IMR-90 (cell line): ENCODE results near the gene DYSF. TPM values are rescaled to one million over a fixed set of nuclear protein-coding genes. Genes with fewer than 3 reads are reported as not detected.

Source experiments
- ATAC-seq: fragments of 200-7000 bp; cut with Tn5 transposase; 2 replicates; pipeline ENCODE4 v1.9.1; 2020; ENCODE audit warnings: low read depth, mild to moderate bottlenecking, moderate library complexity
- BruUV-seq: library from RNA; stranded (reverse); fragments of 400-500 nt; replicated peaks from 2 replicates; lab custom pipeline; 2021; lab: Mats Ljungman, UMichigan
- CTCF ChIA-PET: fragments of 300-600 bp; formaldehyde crosslinking; extraction: SDS; loops from one replicate; lab custom pipeline; 2021; ENCODE audit warnings: antibody characterized with exemption; lab: Yijun Ruan, JAX
- POLR2A ChIA-PET: fragments of 300-600 bp; sonication (Branson Sonifier 250); formaldehyde crosslinking; loops from one replicate; lab custom pipeline; 2022; ENCODE audit warnings: antibody characterized with exemption; ENCODE audit not compliant: unreplicated experiment; lab: Charles Lee
- DNase-seq: peaks from one replicate; pipeline ENCODE4 v3.0.0; 2013
- H2AFZ ChIP-seq: replicated peaks from 2 replicates; pipeline ENCODE3; 2013; ENCODE audit warnings: low read length, mild to moderate bottlenecking; ENCODE audit not compliant: poor library complexity
- H2AK5ac ChIP-seq: 2 replicates; pipeline ENCODE4 v1.6.1; 2013; ENCODE audit warnings: low read depth, low read length, inconsistent platforms
- H2AK9ac ChIP-seq: replicated peaks from 2 replicates; pipeline ENCODE3; 2013; ENCODE audit warnings: mild to moderate bottlenecking, low read depth, low read length, moderate library complexity; ENCODE audit not compliant: poor library complexity
- H2BK120ac ChIP-seq: 2 replicates; pipeline ENCODE4 v1.6.1; 2013; ENCODE audit warnings: low read depth, low read length, inconsistent platforms
- H2BK15ac ChIP-seq: 3 replicates; pipeline ENCODE4 v1.6.1; 2013; ENCODE audit warnings: low read depth, low read length, inconsistent platforms
- H2BK20ac ChIP-seq: 2 replicates; pipeline ENCODE4 v1.6.1; 2013; ENCODE audit warnings: low read depth, mild to moderate bottlenecking, inconsistent platforms, low read length, moderate library complexity
- H2BK5ac ChIP-seq: 2 replicates; pipeline ENCODE4 v1.6.1; 2013; ENCODE audit warnings: mild to moderate bottlenecking, low read depth, low read length, inconsistent platforms; ENCODE audit not compliant: poor library complexity, severe bottlenecking
- H3K14ac ChIP-seq: replicated peaks from 2 replicates; pipeline ENCODE4 v1.6.1; 2013; ENCODE audit warnings: low read depth, low read length, inconsistent platforms
- H3K18ac ChIP-seq: 2 replicates; pipeline ENCODE4 v1.6.1; 2013; ENCODE audit warnings: low read depth, low read length, control low read depth
- H3K23ac ChIP-seq: 2 replicates; pipeline ENCODE4 v1.6.1; 2013; ENCODE audit warnings: low read depth, low read length, inconsistent platforms
- H3K27ac ChIP-seq: 2 replicates; pipeline ENCODE4 v1.5.1; 2013; ENCODE audit warnings: mild to moderate bottlenecking, control low read depth, low read length; ENCODE audit not compliant: insufficient read depth
- H3K27me3 ChIP-seq: 2 replicates; pipeline ENCODE4 v1.6.1; 2013; ENCODE audit warnings: low read length; ENCODE audit not compliant: control insufficient read depth, insufficient read depth
- H3K36me3 ChIP-seq: 2 replicates; pipeline ENCODE4 v1.6.1; 2013; ENCODE audit warnings: low read length, mixed read lengths; ENCODE audit not compliant: control insufficient read depth, insufficient read depth
- H3K4ac ChIP-seq: 2 replicates; pipeline ENCODE4 v1.6.1; 2013; ENCODE audit warnings: low read depth, low read length, inconsistent platforms
- H3K4me1 ChIP-seq: 2 replicates; pipeline ENCODE4 v1.6.1; 2013; ENCODE audit warnings: low read length, mixed read lengths; ENCODE audit not compliant: control insufficient read depth, insufficient read depth
- H3K4me2 ChIP-seq: 2 replicates; pipeline ENCODE4 v1.6.1; 2013; ENCODE audit warnings: low read depth, mild to moderate bottlenecking, control low read depth, low read length, moderate library complexity
- H3K4me3 ChIP-seq: 2 replicates; pipeline ENCODE4 v1.5.1; 2013; ENCODE audit warnings: low read depth, mild to moderate bottlenecking, control low read depth, low read length, moderate library complexity; ENCODE audit not compliant: insufficient read depth
- H3K56ac ChIP-seq: 2 replicates; pipeline ENCODE4 v1.6.1; 2013; ENCODE audit warnings: low read length, inconsistent platforms; ENCODE audit not compliant: insufficient read depth; ENCODE audit errors: extremely low read depth
- H3K79me1 ChIP-seq, 2 experiments: 2 replicates each; pipeline ENCODE4 v1.6.1; 2013; ENCODE audit warnings: low read length in 2 of 2, inconsistent platforms in 1 of 2, low read depth in 1 of 2
- H3K9ac ChIP-seq: 2 replicates; pipeline ENCODE4 v1.6.1; 2013; ENCODE audit warnings: low read depth, low read length, control low read depth
- H3K9me1 ChIP-seq: 2 replicates; pipeline ENCODE4 v1.6.1; 2013; ENCODE audit warnings: low read length, inconsistent platforms; ENCODE audit not compliant: insufficient read depth
- H3K9me3 ChIP-seq: 2 replicates; pipeline ENCODE4 v1.6.1; 2013; ENCODE audit warnings: low read length; ENCODE audit not compliant: control insufficient read depth, insufficient read depth
- H4K20me1 ChIP-seq: 2 replicates; pipeline ENCODE4 v1.6.1; 2013; ENCODE audit warnings: low read length, inconsistent platforms; ENCODE audit not compliant: insufficient read depth
- H4K5ac ChIP-seq: 2 replicates; pipeline ENCODE4 v1.6.1; 2013; ENCODE audit warnings: mild to moderate bottlenecking, low read depth, low read length, control low read depth
- H4K8ac ChIP-seq, 2 experiments: 2 replicates each; pipeline ENCODE4 v1.6.1; 2013; ENCODE audit warnings: low read depth in 2 of 2, low read length in 2 of 2, control low read depth in 1 of 2, inconsistent platforms in 1 of 2
- H4K91ac ChIP-seq: 2 replicates; pipeline ENCODE4 v1.6.1; 2013; ENCODE audit warnings: low read depth, low read length, inconsistent platforms; ENCODE audit not compliant: insufficient read depth
- CHD1 ChIP-seq: IDR thresholded peaks from 2 replicates; pipeline ENCODE4 v1.6.1; 2012; ENCODE audit warnings: low read depth, low read length, improper control_type of control experiment
- FOS ChIP-seq: fragments of 150-350 bp; IDR thresholded peaks from 2 replicates; pipeline ENCODE4 v1.6.1; 2016; ENCODE audit warnings: low read depth, low read length
- MAFK ChIP-seq: IDR thresholded peaks from 2 replicates; pipeline ENCODE4 v1.6.1; 2012; ENCODE audit warnings: low read depth, low read length, improper control_type of control experiment
- MAZ ChIP-seq: IDR thresholded peaks from 2 replicates; pipeline ENCODE4 v1.6.1; 2012; ENCODE audit warnings: low read depth, mild to moderate bottlenecking, low read length, improper control_type of control experiment, moderate library complexity, borderline replicate concordance
- NFE2L2 ChIP-seq: fragments of 150-350 bp; IDR thresholded peaks from 2 replicates; pipeline ENCODE4 v1.6.1; 2016; ENCODE audit warnings: low read depth, mild to moderate bottlenecking, low read length
- POLR2A ChIP-seq: IDR thresholded peaks from 2 replicates; pipeline ENCODE4 v1.6.1; 2012; ENCODE audit warnings: mild to moderate bottlenecking, low read depth, low read length
- RCOR1 ChIP-seq: IDR thresholded peaks from 2 replicates; pipeline ENCODE4 v1.6.1; 2012; ENCODE audit warnings: mild to moderate bottlenecking, low read length, improper control_type of control experiment; ENCODE audit not compliant: insufficient replicate concordance
- RFX5 ChIP-seq: IDR thresholded peaks from 2 replicates; pipeline ENCODE4 v1.8.0; 2012; ENCODE audit warnings: low read depth, mild to moderate bottlenecking, low read length, moderate library complexity
- WGBS, 2 experiments: methylation state at CpG; one replicate each; pipeline versions ENCODE4 v1.1.5 to v1.1.7; 2013; ENCODE audit warnings: missing lambda C conversion rate in 2 of 2; ENCODE audit not compliant: insufficient read length in 1 of 2; ENCODE audit errors: extremely low coverage in 2 of 2; 5-methylcytosine and 5-hydroxymethylcytosine counted together
- dilution Hi-C: fragments of 300-500 bp; cut with HindIII; formaldehyde crosslinking; loops from one replicate; pipeline ENCODE4 v1.14.3; 2018; ENCODE audit warnings: low sequenced_read_pairs; ENCODE audit not compliant: unreplicated experiment
- in situ Hi-C: fragments of 300-500 bp; cut with MboI; formaldehyde crosslinking; loops from 3 replicates; pipeline ENCODE4 v1.14.3; 2019; ENCODE audit warnings: low sequenced_read_pairs, inconsistent platforms, mixed read lengths
- intact Hi-C: fragments of 100-400 bp; cut with micrococcal nuclease; formaldehyde crosslinking; loops from 2 replicates; pipeline ENCODE4 v1.10.0; 2022
- polyA plus RNA-seq, 3 experiments: library from polyadenylated mRNA; depleted of rRNA; stranded (reverse); fragments of >200 nt; gene quantifications; 2 replicates each; pipeline ENCODE4 v1.2.3, GENCODE V29; 2012; ENCODE audit warnings: low replicate concordance in 1 of 3
- total RNA-seq: library from RNA; depleted of rRNA; stranded (reverse); fragments of >200 nt; gene quantifications from 2 replicates; pipeline ENCODE4 v1.2.3, GENCODE V29; 2012

DYSF gene
- total and polyA plus RNA-seq, 2 of the 4 experiments (the other 2 are of a cell fraction) = 0.09 to 0.18 TPM

- Histone ChIP-seq H3K4ac (no peak overlapping the region), H2AK9ac (no peak overlapping the region), H4K5ac (no peak overlapping the region), H2BK5ac (no peak overlapping the region), H3K27ac (no peak overlapping the region), H2BK20ac (no peak overlapping the region), H3K27me3 (peaks cover 42% of the 10 kb centered on the region), H2BK120ac (no peak overlapping the region), H2AK5ac (no peak overlapping the region), H3K4me3 (no peak overlapping the region), H2AFZ (peak overlapping the region; percentile 23), H3K9me3 (no peaks in the 10 kb centered on the region), H3K18ac (no peak overlapping the region), H3K4me2 (no peak overlapping the region), H4K91ac (no peak overlapping the region), H3K14ac (no peak overlapping the region), H3K9me1 (no peaks in the 10 kb centered on the region), H4K8ac (no peak overlapping the region), H2BK15ac (no peak overlapping the region), H3K36me3 (no peaks in the 10 kb centered on the region), H4K20me1 (no peaks in the 10 kb centered on the region), H3K56ac (no peak overlapping the region), H3K23ac (no peak overlapping the region), H3K9ac (no peak overlapping the region), H3K4me1 (no peaks in the 10 kb centered on the region), H3K79me1 (no peaks in the 10 kb centered on the region)
- WGBS, 2 experiments = 83% methylated on average over 2 of the region's 21 CpGs; no CpG with 5 or more reads in 1 of the 2 experiments
- ATAC-seq = no peak
- ChIA-PET POLR2A (no interaction called here), CTCF (interaction anchor here (0.9 kb wide), 1 partner anchor 10 kb away, joined by 4 read pairs; no protein-coding TSS in a partner anchor)
- in situ Hi-C loops = no loop called here
- no peak for TF ChIP-seq MAFK
- no peak for TF ChIP-seq POLR2A
- TF ChIP-seq CHD1 = no peak
- TF ChIP-seq FOS = no peak
- TF ChIP-seq RFX5 = no peak
- no peak for TF ChIP-seq MAZ
- no peak for TF ChIP-seq RCOR1
- TF ChIP-seq NFE2L2 = no peak
- dilution Hi-C loops = no loop called here
- DNase-seq = no peak
- intact Hi-C loops = no loop called here
- no TSS peak for BruUV-seq
These were observed 102.6 kb downstream of the DYSF start for GRCh38 chr2:71555798-71556454.
